D341Med (cell line): Measurements from ENCODE around the gene AGL.
"Not testable (repeated sequence)": the region's sequence is repeated elsewhere in the genome, so short reads cannot be mapped to it uniquely, and the experiment has no call there.

Experiments
- DNase-seq: peaks from one replicate; pipeline ENCODE4 v3.0.0; 2012; ENCODE audit warnings: low spot score

AGL gene

GRCh38 chr1:99849744-99850458 is at the start of gene AGL:
TSS of gene AGL (plus strand) at chr1:99850361. CDS start at chr1:99851043, 682 bp downstream.
- peak; percentile 91 for DNase-seq

- no peak for DNase-seq
Observed at GRCh38 chr1:99801584-99801983, 48.6 kb upstream of the AGL start.

- DNase-seq: no peak
Observed at GRCh38 chr1:99806882-99807281, 43.3 kb upstream of the AGL start.

GRCh38 chr1:99808391-99809115 is 41.6 kb upstream of the AGL start:
- peak; percentile 63 for DNase-seq

- no peak for DNase-seq
Observed at GRCh38 chr1:99811075-99811474, 39.1 kb upstream of the AGL start.

- no peak for DNase-seq
Observed at GRCh38 chr1:99811747-99812146, 38.4 kb upstream of the AGL start.

GRCh38 chr1:99814373-99814900 is 35.7 kb upstream of the AGL start:
- no peak for DNase-seq

GRCh38 chr1:99816656-99817055 is 33.5 kb upstream of the AGL start:
- no peak for DNase-seq

- DNase-seq: no peak
Observed at GRCh38 chr1:99818063-99818699, 32.0 kb upstream of the AGL start.

GRCh38 chr1:99820546-99820945 is 29.6 kb upstream of the AGL start:
- DNase-seq: no peak

- no peak for DNase-seq
Observed at GRCh38 chr1:99825098-99825497, 25.1 kb upstream of the AGL start.

- DNase-seq: no peak
Observed at GRCh38 chr1:99825702-99826101, 24.5 kb upstream of the AGL start.

GRCh38 chr1:99827970-99828369 is 22.2 kb upstream of the AGL start:
- DNase-seq: no peak

- DNase-seq: no peak
Observed at GRCh38 chr1:99829269-99829668, 20.9 kb upstream of the AGL start.

- not testable (repeated sequence) for DNase-seq
Observed at GRCh38 chr1:99833911-99834310, 16.2 kb upstream of the AGL start.

GRCh38 chr1:99836171-99837103 is 13.7 kb upstream of the AGL start:
- DNase-seq: not testable (repeated sequence)

GRCh38 chr1:99840353-99840752 is 9.8 kb upstream of the AGL start:
- DNase-seq: not testable (repeated sequence)

- DNase-seq: no peak
Observed at GRCh38 chr1:99843760-99844159, 6.4 kb upstream of the AGL start.

- DNase-seq: not testable (repeated sequence)
Observed at GRCh38 chr1:99845201-99845600, 5.0 kb upstream of the AGL start.

- peak; percentile 28 for DNase-seq
Observed at GRCh38 chr1:99849413-99849743, 783 bp upstream of the AGL start.

- no peak for DNase-seq
Observed at GRCh38 chr1:99850459-99851291, 514 bp downstream of the AGL start.
